GM12878 (cell line): ENCODE measurements around the gene BCAS2.

Experiments
- BHLHE40 ChIP-seq, 2 experiments: fragments of 450-650 bp in 1 of 2; IDR thresholded peaks; 2 replicates each; pipeline ENCODE4 v1.6.1; 2011 to 2017; ENCODE audit warnings: low read depth in 2 of 2, borderline replicate concordance in 1 of 2, improper control_type of control experiment in 1 of 2, low read length in 1 of 2, mild to moderate bottlenecking in 1 of 2
- CHD4 ChIP-seq: fragments of 200-600 bp; sonication (generic); IDR thresholded peaks from 2 replicates; pipeline ENCODE4 v1.6.1; 2016; ENCODE audit warnings: mild to moderate bottlenecking
- MTA3 ChIP-seq: IDR thresholded peaks from 2 replicates; pipeline ENCODE4 v1.6.1; 2012; ENCODE audit warnings: low read length, inconsistent platforms, borderline replicate concordance
- POLR2AphosphoS5 ChIP-seq: IDR thresholded peaks from 2 replicates; pipeline ENCODE4 v1.6.1; 2011; ENCODE audit warnings: mild to moderate bottlenecking, low read length, inconsistent platforms
- RFX5 ChIP-seq: IDR thresholded peaks from 2 replicates; pipeline ENCODE4 v1.6.1; 2011; ENCODE audit warnings: low read depth, low read length, improper control_type of control experiment
- SUZ12 ChIP-seq: fragments of 200-600 bp; sonication (generic); IDR thresholded peaks from one replicate; pipeline ENCODE4 v1.6.1; 2018; ENCODE audit warnings: antibody characterized with exemption, mild to moderate bottlenecking; ENCODE audit not compliant: unreplicated experiment
- TAF1 ChIP-seq: IDR thresholded peaks from 2 replicates; pipeline ENCODE4 v1.6.1; 2011; ENCODE audit warnings: mild to moderate bottlenecking, low read depth, low read length, borderline replicate concordance
- YBX1 ChIP-seq: fragments of 450-650 bp; IDR thresholded peaks from 2 replicates; pipeline ENCODE4 v1.6.1; 2016; ENCODE audit warnings: antibody characterized with exemption
- YY1 ChIP-seq: IDR thresholded peaks from 2 replicates; pipeline ENCODE4 v1.6.1; 2011; ENCODE audit warnings: low read depth, mild to moderate bottlenecking, low read length
- ZNF207 ChIP-seq: fragments of 450-650 bp; IDR thresholded peaks from 2 replicates; pipeline ENCODE4 v1.6.1; 2014; ENCODE audit warnings: antibody characterized with exemption, mild to moderate bottlenecking, borderline replicate concordance
- ZNF24 ChIP-seq: fragments of 450-650 bp; IDR thresholded peaks from 2 replicates; pipeline ENCODE4 v1.6.1; 2017; ENCODE audit warnings: antibody characterized with exemption, mild to moderate bottlenecking
- TF ChIP-seq, protein P1 (sequence below): fragments of 450-650 bp; conservative IDR thresholded peaks from 2 replicates; pipeline ENCODE4 v1.6.1; 2017; ENCODE audit warnings: mild to moderate bottlenecking, moderate library complexity
- TF ChIP-seq, protein P2 (sequence below), 3 experiments: IDR thresholded peaks in 2 of 3; conservative IDR thresholded peaks in 1 of 3; 2 replicates each; pipeline ENCODE4 v1.5.1; 2011; ENCODE audit warnings: low read depth in 3 of 3, low read length in 3 of 3, mild to moderate bottlenecking in 3 of 3, control low read depth in 2 of 3, moderate library complexity in 2 of 3, inconsistent platforms in 1 of 3, mixed read lengths in 1 of 3; ENCODE audit not compliant: control insufficient read depth in 2 of 3, insufficient read depth in 1 of 3; ENCODE audit errors: extremely low read depth in 1 of 3
- TF ChIP-seq, protein P3 (sequence below): fragments of 450-650 bp; formaldehyde crosslinking; IDR thresholded peaks from 2 replicates; pipeline ENCODE4 v1.4.0; 2020; ENCODE audit warnings: mild to moderate bottlenecking, moderate library complexity

DNA sequence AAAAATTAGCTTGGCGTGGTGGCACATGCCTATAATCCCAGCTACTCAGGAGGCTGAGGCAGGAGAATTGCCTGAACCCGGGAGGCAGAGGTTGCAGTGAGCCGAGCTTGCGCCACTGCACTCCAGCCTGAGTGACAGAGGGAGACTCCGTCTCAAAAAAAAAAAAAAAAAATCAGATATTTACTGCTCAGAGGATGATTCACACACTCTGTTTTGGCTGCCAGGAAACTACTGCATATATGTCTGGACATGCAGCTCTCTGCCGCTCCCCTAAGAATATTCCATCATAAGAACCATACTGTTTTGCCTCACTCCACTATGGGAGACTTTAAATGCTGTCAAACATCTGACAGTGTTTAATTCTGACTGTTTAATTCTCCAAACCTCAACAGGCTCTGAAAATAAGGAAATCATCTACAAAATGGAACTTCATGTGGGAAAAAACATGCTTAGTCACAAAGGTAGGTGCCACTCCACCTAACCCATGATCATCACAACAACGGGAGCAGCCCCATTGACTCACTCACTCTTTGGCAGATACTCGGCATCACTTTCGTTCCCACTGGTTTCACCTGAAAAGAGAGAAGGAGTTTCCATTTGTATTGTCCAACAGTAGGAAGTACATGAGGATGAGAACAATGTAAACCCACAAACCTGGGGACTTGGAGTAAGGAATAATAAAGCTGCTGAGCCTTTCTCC is 29.3 kb upstream of the BCAS2 start:
- TF ChIP-seq YY1 = no peak
- TF ChIP-seq, protein P1, sequence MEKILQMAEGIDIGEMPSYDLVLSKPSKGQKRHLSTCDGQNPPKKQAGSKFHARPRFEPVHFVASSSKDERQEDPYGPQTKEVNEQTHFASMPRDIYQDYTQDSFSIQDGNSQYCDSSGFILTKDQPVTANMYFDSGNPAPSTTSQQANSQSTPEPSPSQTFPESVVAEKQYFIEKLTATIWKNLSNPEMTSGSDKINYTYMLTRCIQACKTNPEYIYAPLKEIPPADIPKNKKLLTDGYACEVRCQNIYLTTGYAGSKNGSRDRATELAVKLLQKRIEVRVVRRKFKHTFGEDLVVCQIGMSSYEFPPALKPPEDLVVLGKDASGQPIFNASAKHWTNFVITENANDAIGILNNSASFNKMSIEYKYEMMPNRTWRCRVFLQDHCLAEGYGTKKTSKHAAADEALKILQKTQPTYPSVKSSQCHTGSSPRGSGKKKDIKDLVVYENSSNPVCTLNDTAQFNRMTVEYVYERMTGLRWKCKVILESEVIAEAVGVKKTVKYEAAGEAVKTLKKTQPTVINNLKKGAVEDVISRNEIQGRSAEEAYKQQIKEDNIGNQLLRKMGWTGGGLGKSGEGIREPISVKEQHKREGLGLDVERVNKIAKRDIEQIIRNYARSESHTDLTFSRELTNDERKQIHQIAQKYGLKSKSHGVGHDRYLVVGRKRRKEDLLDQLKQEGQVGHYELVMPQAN = no peak
- TF ChIP-seq, protein P2, sequence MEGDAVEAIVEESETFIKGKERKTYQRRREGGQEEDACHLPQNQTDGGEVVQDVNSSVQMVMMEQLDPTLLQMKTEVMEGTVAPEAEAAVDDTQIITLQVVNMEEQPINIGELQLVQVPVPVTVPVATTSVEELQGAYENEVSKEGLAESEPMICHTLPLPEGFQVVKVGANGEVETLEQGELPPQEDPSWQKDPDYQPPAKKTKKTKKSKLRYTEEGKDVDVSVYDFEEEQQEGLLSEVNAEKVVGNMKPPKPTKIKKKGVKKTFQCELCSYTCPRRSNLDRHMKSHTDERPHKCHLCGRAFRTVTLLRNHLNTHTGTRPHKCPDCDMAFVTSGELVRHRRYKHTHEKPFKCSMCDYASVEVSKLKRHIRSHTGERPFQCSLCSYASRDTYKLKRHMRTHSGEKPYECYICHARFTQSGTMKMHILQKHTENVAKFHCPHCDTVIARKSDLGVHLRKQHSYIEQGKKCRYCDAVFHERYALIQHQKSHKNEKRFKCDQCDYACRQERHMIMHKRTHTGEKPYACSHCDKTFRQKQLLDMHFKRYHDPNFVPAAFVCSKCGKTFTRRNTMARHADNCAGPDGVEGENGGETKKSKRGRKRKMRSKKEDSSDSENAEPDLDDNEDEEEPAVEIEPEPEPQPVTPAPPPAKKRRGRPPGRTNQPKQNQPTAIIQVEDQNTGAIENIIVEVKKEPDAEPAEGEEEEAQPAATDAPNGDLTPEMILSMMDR (IDR thresholded peaks at IDR 0.05 in 2 of 3, conservative IDR thresholded peaks at IDR 0.05 in 1 of 3; ENCODE audit: control insufficient read depth in 2 of 3, extremely low read depth in 1 of 3, insufficient read depth in 1 of 3, low read depth in 3 of 3, low read length in 3 of 3) = no peak
- no peak for TF ChIP-seq POLR2AphosphoS5
- TF ChIP-seq ZNF24 = no peak
- TF ChIP-seq RFX5 = no peak
- TF ChIP-seq ZNF207 = no peak
- TF ChIP-seq BHLHE40 (IDR thresholded peaks at IDR 0.05; ENCODE audit: borderline replicate concordance in 1 of 2, low read depth in 2 of 2, low read length in 1 of 2) = no peak
- TF ChIP-seq, protein P3, sequence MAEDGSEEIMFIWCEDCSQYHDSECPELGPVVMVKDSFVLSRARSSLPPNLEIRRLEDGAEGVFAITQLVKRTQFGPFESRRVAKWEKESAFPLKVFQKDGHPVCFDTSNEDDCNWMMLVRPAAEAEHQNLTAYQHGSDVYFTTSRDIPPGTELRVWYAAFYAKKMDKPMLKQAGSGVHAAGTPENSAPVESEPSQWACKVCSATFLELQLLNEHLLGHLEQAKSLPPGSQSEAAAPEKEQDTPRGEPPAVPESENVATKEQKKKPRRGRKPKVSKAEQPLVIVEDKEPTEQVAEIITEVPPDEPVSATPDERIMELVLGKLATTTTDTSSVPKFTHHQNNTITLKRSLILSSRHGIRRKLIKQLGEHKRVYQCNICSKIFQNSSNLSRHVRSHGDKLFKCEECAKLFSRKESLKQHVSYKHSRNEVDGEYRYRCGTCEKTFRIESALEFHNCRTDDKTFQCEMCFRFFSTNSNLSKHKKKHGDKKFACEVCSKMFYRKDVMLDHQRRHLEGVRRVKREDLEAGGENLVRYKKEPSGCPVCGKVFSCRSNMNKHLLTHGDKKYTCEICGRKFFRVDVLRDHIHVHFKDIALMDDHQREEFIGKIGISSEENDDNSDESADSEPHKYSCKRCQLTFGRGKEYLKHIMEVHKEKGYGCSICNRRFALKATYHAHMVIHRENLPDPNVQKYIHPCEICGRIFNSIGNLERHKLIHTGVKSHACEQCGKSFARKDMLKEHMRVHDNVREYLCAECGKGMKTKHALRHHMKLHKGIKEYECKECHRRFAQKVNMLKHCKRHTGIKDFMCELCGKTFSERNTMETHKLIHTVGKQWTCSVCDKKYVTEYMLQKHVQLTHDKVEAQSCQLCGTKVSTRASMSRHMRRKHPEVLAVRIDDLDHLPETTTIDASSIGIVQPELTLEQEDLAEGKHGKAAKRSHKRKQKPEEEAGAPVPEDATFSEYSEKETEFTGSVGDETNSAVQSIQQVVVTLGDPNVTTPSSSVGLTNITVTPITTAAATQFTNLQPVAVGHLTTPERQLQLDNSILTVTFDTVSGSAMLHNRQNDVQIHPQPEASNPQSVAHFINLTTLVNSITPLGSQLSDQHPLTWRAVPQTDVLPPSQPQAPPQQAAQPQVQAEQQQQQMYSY (CRISPR knock-in tag) = no peak
- TF ChIP-seq CHD4 = no peak
- TF ChIP-seq MTA3 = no peak
- TF ChIP-seq TAF1 = no peak
- TF ChIP-seq YBX1 = no peak
- TF ChIP-seq SUZ12 = no peak
